SKM-1 (cell line): ENCODE measurements around the gene RASEF.
"Not testable (repeated sequence)": the region's sequence is repeated elsewhere in the genome, so short reads cannot be mapped to it uniquely, and the experiment has no call there.

ENCODE experiments used
- DNase-seq: peaks from one replicate; lab custom pipeline; 2025; ENCODE audit not compliant: unreplicated experiment; lab: John Stamatoyannopoulos, UW

Gene RASEF

DNA sequence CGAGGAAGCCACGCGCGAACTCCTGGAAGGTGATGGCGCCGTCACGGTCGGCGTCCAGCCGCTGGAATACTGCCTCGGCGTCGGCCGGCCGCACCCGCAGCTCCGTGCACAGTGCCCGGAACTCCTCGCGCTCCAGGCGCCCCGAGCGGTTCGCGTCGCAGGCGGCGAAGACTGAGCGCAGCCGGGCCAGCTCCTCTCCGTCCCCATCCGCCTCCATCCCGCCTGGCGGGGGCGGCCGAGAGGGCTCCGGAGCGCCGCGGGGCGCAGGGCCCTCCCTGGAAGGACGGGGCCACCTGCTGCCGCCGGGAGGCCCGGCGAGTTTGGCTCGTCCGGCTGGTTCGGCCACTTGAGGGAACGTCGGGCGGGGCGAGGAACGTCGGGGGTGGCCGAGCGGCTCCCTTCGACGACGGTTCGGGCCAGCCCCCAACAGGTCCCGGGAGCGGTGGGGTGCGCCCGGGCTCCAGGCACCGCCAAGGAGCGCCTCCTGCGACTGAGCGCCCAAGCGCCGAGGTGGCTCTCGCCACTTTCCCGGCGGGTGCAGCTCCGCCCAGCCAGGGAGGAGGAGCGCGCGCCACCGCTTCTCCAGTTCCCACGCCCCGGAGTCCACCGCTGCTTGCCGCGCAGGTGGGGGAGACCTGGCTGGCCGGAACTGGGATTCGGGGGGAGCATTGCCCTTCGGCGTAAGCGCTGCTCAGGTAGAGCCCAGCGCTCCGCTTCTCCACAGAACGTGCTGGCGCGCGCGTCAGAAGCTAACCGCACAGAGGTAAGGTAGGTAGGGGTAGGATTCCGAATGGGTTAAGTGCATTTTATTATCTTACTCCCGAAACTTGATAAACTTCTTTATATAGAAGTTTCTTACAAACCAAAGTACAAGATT, at the start of gene RASEF:
TSS of gene RASEF (minus strand) at position 492 of the 877 bp plus-strand sequence. CDS start at position 217, 275 bp downstream.
- DNase-seq, result no peak

DNA sequence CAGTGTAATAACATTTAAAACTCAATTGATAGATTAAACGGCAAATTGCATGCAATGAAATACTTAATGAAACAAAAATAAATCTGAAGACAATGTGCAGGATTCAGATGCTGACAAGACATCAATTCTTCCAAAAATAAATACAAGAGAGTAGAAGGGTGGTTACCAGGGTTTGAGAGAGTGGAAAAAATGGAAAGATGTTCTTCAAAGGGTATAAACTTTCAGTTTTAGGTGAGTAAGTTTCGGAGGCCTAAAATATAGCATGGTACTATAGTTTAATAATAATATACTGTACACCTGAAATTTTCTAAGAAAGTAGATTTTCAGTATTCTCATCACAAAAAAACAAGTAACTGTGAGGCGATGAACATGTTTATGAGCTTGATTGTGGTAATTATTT, 48.2 kb upstream of the RASEF start:
- DNase-seq, result no peak

DNA sequence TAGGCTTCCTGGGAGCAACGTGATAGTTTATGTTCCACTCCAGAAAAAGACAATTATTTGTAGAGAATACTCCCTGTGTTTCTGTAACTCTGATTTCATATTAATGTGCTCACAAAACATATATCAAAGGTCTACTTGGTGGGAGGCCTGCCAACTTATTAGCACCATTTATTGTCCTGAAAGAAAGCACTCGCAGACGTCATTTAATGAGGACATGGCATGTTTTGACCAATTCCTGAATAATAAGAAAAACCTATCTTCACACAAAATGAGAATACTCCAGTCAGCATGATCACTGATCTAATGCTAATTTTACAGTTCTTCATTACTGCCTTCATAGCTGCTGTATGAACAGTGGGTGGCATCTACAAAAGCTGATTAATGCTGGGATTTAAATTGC, 46.4 kb upstream of the RASEF start:
- DNase-seq, result no peak

DNA sequence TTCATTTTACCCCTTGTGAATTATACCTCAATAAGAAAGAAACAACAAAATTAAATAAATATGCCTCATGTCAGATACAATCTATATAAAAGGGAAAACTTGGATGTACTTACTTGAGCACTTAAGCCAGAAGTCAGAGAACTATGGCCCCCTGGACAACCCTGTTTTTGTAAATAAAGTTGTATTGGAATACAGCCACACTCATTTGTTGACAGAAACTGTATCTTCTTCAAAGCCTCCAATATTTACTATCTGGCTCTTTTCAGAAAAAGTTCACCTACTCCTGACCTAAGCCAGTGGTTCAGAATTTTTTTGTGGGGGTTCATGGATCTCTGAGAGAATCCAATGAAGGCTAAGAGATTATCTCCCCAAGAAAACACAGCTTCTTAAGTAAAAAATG, 45.3 kb upstream of the RASEF start:
- DNase-seq, result no peak

DNA sequence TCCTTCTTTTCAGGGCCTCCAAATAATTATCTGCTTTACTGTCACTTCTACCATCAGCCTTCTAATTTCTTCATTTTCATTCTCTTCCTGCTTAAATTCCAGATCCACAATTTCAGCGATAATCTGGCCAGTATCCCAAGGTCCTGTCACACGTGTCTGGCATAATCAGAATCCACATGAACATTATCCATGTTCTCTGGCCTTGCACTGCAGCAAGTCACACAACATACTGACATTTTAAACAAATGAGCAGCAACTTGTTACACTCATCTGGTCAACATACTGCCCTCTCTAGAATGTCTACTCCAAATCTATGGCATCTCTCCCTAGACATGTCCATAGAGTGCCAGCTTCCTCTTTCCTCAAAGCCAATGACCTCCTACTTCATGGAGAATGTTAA, 43.8 kb upstream of the RASEF start:
- DNase-seq, result no peak

DNA sequence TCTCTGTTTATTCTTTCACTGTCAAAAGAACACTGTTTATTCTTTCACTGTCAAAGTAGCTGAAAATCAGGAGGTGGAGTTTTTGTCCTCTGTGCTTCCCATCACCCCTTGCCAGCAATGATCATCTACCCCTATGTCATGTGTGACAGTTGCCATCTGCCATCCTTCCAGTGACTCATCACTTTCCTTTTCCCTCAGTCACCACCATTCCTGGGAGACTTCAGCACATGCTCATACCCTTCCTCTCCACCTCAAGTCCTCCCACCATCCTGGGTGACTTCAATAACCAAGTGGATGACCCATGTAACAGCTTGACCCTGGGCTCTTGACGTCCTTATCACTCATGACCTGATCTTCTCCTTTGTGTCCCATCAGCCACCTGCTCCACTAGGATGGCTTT, 43.3 kb upstream of the RASEF start:
- DNase-seq, result no peak

DNA sequence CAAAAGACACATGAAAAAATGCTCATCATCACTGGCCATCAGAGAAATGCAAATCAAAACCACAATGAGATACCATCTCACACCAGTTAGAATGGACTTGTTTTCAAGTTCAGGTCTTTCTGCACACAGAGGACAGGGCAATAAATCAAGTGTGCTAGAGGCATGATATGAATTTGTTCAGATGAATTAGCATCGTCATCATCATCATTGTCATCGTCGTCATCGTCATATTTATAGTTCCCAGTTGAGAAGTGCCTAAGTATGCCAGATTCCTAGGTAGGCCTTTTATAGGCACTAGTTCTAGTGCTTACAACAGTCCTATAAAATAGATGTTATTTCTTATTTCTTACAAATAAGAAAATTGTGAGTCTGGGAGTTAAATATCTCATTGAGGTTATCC, 34.7 kb upstream of the RASEF start:
- DNase-seq, result no peak

DNA sequence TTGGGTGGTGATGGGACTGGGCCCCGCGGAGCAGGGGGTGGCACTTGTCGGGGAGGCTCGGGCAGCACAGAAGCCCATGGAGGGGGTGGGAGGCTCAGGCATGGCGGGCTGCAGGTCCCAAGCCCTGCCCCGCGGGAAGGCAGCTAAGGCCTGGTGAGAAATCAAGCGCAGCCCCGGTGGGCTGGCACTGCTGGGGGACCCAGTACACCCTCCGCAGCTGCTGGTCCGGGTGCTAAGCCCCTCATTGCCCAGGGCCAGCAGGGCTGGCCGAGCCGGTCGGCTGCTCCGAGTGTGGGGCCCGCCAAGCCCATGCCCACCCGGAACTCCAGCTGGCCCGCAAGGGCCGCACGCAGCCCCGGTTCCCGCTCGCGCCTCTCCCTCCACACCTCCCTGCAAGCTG, 30.4 kb upstream of the RASEF start:
- DNase-seq, result not testable (repeated sequence)

DNA sequence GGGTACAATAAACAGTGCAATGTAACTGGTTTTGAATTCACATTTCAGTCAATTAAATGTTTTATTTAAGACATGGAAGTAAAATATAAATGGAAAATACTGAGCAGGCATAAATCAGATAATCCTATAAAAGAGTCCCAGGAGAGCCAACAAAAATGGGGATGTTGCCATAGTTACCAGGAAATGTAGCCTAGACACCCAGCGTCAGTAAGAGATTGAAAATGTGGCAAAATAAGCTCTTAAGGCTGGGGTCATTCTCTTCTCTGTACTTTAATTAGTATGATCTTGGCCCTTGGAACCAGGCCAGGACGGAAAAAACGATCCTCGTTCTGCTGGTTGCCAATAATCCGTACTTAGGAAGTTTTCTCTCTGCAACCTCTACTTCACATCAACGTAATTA, 18.9 kb upstream of the RASEF start:
- no peak for DNase-seq

DNA sequence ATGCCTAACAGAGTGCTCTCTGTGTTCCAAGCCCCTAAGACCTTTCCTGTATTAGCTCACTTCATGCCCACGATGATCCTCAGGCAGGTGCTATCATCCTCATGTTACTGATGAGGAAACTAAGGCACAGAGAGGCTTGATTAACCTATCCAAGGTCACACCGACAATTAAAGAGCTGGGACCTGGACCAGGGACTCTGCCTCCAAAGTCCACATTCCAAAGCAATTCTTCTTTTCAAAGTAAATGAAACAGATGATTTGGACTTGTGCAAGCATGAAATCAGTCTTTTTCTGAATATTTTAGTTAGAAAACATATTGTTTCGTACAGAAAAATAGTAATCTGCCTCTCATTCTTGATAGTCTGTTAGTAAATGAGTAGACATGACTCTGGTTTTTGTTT, 18.1 kb upstream of the RASEF start:
- DNase-seq, result no peak

DNA sequence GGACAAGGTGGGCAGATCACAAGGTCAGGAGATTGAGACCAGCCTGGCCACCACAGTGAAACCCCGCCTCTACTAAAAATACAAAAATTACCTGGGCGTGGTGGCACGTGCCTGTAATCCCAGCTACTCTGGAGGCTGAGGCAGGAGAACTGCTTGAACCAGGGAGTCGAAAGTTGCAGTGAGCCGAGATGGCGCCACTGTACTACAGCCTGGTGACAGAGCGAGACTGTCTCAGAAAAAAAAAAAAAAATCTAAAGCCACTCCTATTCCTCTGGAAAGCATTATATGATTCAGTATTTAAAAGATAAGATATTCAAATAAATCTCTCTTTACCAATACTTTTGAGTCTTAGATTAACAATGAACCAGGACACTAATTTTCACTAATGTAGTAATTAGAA, 13.0 kb upstream of the RASEF start:
- not testable (repeated sequence) for DNase-seq

DNA sequence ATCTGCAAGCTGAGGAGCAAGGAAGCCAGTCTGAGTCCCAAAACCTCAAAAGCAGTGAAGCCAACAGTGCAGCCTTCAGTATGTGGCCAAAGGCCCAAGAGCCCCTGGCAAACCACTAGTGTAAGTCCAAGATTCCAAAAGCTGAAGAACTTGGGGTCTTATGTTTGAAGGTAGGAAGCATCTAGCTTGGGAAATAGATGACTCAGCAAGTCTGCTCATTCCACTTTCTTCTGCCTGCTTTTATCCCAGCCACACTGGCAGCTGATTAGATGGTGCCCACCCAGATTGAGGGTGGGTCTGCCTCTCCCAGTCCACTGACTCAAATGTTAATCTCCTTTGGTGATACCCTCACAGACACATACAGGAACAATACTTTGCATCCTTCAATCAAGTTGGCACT, 9.6 kb upstream of the RASEF start:
- not testable (repeated sequence) for DNase-seq

DNA sequence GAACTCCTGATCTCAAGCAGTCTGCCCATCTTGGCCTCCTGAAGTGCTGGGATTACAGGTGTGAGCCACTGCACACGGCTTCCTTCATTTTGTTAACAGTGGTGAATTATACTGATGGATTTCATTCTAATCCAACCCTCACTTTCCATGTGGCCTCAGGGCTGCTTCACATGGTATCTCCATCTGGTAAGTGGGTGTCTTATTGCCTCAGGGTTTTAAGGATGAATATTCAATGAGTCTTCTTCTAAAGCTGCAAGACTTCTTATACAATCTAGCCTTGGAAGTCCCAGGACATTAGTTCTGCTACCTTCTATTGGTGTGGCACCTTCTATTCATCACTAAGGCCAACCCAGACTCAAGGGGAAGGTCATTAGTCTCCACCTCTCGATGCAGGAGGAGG, 8.7 kb upstream of the RASEF start:
- no peak for DNase-seq

DNA sequence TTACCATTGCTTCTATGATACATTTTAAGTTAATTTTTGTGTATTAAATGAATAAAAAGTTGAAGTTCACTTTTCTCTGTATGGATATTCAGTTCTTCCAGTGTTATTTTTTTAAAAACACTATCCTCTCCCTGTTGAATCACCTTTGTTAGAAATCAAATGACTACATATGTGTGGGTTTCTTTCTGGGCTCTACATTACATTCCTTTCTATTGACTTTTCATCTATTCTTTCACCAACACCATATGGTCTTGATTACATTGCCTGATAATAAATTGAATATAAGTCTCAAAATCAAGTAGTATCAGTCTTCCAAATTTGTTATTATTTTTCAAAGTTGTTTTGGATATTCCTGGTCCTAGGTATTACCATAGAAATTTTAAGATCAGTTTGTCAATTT, 7.3 kb upstream of the RASEF start:
- no peak for DNase-seq

DNA sequence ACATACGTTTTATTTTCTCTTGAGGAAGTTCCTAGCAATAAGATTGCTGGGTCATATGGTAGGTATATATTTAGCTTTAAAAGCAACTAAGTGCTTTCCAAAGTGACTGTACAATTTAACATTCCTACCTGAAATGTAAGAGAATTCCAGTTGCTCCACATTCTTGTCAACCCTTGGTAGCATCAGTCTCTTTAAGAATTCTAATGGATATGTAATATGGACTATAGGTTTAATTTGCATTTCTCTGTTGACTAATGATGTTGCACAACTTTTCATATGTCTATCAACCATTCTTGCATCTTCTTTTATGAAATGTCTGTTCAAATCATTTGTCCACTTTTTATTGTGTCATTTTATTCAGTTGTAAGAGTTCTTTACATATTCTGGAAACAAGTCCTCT, 6.7 kb upstream of the RASEF start:
- DNase-seq, result no peak

DNA sequence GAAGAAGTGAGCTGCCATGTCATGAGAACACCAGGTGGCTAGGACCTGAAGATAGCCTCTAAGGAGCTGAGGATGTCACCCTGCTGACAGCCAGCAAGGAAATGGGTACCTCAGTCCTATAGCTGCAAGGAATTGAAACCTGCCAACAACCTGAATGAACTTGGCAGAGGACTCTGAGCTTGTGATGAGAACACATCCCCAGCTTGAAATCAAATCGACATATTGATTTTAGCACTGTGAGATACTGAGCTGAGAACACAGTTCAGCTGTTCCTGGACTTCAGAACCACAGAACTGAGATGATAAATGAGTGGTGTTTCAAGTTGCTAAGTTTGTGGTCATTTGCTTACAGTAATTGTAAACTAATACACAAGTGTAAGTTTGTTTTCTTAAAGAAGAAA, 5.5 kb upstream of the RASEF start:
- DNase-seq, result no peak

DNA sequence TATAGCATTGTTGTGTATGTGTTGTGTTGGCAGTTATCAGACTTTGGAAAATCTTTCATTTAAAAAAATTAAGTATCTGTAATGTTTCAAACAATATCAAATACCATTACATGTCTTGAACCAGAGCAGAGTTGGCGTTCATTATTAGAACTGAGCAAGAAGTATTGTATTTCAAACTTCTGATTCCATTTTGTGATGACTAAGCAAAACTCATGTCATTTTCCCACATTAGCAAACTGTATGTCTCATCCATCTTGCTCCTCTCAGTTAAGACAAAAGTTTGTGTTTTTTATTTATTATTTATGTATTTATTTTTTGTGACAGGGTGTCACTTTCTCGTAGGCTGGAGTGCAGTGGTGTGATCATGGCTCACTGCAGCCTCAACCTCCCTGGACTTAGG, 4.6 kb upstream of the RASEF start:
- DNase-seq, result no peak

DNA sequence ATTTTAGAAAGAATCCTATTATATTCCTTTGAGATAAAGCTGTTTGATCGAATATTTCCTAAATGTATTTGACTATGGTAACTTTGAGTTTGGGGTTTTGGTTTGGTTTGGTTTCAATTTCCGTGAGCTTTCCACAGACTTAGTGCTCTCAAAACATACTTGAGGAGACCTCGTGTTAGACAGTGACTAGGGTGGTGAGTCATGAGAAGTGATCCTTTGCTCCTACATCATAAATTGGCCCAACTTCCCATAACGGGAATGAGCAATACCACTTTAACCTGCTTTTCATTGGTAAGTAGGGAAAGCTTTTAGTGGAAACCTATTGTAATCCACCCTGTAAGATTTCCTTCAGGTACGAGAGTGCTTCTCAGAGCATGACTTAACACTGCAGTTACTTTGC, 3.8 kb upstream of the RASEF start:
- DNase-seq, result no peak

DNA sequence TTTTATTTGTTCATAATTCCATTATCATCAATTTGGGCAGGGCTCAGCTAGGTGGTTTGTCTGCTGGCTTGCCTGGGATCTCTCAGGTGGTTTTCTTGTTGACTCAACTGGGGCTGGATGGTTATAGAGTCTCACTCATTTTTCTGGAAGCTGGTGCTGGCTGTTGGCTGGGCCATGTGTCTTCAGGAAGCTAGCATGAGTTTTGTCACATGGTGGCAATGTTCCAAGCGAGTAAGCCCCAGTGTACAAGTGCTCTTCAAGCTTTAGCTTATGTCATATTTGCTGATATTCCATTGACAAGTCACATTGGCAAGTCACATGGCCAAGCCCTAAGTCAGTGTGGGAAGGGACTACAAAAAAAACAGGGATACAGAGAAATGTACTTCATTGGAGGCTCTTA, 2.3 kb upstream of the RASEF start:
- DNase-seq, result no peak

DNA sequence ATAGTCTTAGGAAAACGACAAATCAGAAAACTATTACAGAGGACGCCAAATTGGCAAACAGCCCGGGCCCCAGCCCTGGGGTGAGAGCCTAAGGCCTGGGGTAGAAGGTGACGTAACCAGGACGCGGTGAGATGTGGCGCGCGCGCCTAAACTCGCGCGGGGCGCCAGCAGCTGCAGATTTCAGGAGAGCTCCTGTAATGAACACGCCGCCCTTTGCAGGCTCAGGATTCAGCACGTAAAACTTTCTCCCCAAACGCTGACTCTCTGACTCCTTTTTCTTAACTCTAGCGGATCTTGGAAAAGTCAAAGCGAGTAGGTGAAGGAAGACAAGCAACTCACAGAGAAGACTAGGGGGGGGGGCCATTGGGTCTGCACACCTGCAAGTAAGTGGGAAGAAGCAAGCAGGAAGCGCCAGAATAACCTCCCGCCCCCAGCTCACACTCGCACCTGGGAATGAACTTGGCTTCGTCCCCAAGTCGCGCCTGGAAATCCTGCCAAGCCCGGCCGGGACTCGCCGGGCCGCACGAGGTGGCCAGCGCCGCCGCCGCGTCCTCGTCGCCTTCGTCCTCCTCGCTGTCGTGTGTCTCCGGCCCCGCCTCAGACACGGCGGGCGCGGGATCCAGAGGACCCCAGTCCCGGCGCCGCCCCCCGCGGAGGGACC, 822 bp downstream of the RASEF start:
- no peak for DNase-seq

DNA sequence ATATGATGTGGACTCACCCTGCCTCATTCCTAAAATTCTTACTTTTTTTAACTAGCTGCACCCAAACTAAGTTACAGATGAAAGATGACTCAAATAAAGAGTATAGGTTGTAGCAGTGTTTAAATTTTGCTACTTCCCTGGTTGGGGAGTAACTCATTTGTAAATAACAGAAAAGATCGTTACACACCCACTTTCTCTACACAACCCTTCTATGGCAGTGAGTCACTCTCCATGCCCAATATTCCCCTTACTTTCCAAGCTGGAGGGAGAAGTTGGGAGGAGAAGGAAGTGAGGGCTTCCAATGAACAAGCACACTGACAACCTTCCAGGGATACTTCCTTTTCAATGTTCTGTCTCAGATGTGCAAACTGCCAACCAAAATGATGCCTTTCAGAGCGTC, 1.9 kb downstream of the RASEF start:
- no peak for DNase-seq

DNA sequence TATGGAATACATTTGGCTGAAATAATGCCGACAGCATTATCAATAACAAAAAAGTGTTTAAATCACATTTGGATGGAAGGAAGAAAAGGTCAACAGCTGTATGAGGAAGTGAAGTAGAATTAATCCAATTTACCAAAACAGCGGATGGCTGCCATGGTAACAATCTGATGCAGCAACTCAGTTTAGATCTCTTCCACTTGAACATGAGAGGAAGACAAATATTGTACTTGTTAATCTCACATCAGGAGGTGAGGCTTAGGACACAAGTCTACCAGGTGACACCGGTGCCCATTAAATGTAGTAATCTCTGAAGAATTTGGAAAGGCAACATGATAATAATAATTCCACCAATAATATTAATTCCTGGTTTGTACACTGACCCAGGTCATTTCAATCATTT, 2.4 kb downstream of the RASEF start:
- DNase-seq, result no peak

DNA sequence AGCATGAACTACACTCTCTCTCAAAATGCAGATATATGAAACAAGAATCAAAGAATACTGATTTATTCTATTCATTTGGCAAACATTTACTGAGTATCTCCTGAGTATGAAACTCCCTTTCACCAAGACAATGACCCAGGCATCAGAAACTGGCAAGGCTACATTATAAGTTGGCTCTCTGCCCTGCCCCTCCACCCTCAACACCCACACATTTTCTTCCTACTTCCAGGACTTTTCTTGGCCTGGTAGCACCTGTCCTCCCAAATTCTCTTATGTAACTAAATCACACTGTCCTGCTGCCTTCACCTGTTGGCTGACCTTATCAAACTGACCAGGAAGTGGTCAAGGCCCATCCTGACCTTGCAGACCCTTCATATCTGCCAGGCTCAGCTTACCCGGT, 3.5 kb downstream of the RASEF start:
- DNase-seq, result no peak
